ENCODE data around the gene PSMD5.

- TF ChIP-seq CTCF (IDR thresholded peaks at IDR 0.05; ENCODE audit: borderline replicate concordance, extremely low read depth, low read length, poor library complexity, severe bottlenecking) = no peak
- no peak for TF ChIP-seq EZH2 (IDR thresholded peaks at IDR 0.05; ENCODE audit: borderline replicate concordance, low read depth, low read length, severe bottlenecking)
These were observed 14.8 kb upstream of the PSMD5 start for GRCh38 chr9:120857481-120857880.
